NK-92 (cell line): Measurements from ENCODE around the gene SCARF1.
"Not testable (repeated sequence)": the region's sequence is repeated elsewhere in the genome, so short reads cannot be mapped to it uniquely, and the experiment has no call there.

Experiments
- DNase-seq: peaks from one replicate; lab custom pipeline; 2025; ENCODE audit not compliant: unreplicated experiment; lab: John Stamatoyannopoulos, UW

Gene SCARF1

GRCh38 chr17:1645207-1646171, at the start of gene SCARF1:
TSS of gene SCARF1 (minus strand) at chr17:1645732. CDS start at chr17:1645697, 35 bp downstream.
- no peak for DNase-seq

GRCh38 chr17:1693339-1693738, 47.8 kb upstream of the SCARF1 start:
- DNase-seq = no peak

DNA sequence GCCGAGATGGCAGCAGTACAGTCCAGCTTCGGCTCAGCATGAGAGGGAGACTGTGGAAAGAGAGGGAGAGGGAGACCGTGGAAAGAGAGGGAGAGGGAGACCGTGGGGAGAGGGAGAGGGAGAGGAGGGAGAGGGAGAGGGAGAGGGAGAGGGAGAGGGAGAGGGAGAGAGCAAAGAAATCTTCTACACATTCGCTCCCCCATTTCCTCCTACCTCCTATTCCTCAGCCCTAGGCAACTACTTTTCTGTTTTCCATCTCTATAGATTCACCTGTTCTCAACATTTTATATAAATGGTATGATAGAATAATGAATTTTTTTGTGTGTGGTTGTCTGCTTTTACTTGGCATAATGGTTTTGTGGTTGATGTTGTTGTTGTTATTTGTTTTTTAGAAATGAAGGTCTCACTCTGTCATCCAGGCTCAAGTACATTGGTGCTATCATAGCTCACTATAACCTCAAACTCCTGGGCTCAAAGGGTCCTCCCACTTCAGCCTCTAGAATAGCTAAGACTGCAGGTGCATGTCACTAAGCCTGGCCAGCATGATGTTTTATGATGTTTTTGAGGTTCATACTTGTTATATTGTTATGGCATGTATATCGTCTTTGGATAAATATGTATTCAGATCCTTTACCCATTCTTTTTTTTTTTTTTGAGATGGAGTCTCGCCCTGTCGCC, 45.2 kb upstream of the SCARF1 start:
- DNase-seq = no peak

GRCh38 chr17:1688405-1688804, 42.9 kb upstream of the SCARF1 start:
- DNase-seq = not testable (repeated sequence)

GRCh38 chr17:1686086-1686485, 40.6 kb upstream of the SCARF1 start:
- DNase-seq = no peak

DNA sequence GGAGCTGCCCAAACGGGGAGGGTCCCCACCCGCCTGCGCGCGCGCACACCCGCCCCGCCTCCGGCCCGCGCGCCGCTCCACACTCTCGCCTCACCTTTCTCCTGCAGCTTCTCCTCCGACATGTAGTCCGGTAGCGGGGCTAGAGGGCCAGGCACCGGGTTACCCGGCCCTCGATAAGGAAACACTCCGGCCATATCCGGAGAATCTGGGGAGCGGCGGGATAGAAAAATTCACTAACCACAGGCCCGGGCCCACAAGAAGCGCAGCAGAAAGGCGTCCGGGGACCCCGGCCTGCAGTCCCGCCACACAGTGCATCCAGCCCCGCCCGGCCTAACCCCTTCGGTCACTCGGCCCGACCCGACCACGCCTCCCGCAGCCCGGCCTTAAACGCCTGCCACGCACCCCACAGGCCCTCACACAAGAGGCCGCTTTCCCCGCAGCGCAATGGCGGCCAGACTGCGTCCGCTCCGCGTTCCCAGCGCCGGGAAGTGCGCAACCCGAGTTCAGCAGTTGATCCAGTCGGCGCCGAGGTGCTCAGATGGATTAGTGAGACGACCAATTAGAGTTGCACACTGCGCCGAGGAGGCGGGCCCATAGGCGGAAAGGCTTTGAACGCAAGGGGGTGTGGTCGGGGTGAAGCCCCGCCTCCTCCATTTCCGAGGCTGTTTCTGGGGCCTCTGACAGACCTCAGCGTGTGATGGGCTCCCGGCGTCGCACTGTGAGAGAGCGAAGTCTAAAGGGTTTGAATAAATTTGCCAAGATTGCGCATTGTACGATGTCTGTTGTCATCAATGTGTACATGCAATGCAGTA, 39.1 kb upstream of the SCARF1 start, which contains the start of gene PRPF8:
PRPF8 (minus strand) TSS at position 490 of the 812 bp plus-strand sequence; CDS start at position 194, 296 bp downstream.
- DNase-seq = peak; percentile 69

- no peak for DNase-seq
Measured at GRCh38 chr17:1683459-1683858, 37.9 kb upstream of the SCARF1 start.

GRCh38 chr17:1676401-1676800, 30.9 kb upstream of the SCARF1 start:
- DNase-seq = no peak

DNA sequence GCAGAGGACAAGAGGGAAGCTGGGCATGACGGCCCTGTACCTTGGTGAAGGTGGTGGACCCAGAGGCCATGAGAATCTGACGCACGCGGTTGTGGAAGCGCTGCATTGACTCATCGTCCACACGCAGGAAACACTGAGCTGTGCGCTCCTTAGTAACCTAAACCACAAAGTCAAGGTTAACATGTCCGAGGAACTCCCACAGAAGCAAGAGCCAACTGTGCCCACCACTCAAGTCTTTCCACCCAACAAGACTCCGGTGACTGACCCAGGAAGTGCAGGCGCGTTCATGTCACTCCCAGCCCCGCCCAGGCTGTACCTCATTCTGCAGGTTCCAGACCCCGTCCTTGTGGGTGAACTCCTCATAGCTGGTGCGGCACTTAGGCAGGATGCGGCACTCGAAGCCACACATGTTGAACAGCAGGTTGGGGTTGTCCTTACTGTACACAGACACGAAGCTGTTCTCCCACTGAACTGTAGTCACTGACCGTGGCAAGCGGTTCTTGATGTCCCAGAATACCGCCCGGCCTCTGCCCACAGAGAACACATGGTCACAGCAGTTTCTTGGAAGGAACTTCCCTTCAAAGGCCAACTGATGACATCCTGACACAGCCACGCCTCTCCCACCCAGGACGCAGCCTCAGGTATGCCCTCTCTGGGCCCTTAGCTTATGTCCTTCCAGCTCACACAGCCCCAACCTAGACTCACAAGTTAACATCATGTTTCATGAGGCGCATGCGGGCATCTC, 27.7 kb upstream of the SCARF1 start:
- no peak for DNase-seq

DNA sequence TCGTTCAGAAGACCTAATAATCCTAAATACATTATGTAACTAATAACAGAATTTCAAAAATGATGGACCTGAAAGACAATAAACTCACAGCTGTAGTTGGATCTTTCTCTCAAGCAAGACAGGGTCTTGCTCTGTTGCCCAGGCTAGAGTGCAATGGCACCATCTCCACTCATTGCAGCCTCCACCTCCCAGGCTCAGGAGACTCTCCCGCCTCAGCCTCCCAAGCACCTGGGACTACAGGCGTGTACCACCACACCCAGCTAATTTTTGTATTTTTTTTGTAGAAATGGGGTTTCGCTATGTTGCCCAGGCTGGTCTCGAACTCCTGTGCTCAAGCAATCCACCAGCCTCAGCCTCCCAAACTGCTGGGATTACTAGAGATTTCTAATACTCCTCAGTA, 18.4 kb upstream of the SCARF1 start:
- not testable (repeated sequence) for DNase-seq

GRCh38 chr17:1661045-1661444, 15.5 kb upstream of the SCARF1 start:
- no peak for DNase-seq

- no peak for DNase-seq
Measured at GRCh38 chr17:1658100-1658499, 12.6 kb upstream of the SCARF1 start.

DNA sequence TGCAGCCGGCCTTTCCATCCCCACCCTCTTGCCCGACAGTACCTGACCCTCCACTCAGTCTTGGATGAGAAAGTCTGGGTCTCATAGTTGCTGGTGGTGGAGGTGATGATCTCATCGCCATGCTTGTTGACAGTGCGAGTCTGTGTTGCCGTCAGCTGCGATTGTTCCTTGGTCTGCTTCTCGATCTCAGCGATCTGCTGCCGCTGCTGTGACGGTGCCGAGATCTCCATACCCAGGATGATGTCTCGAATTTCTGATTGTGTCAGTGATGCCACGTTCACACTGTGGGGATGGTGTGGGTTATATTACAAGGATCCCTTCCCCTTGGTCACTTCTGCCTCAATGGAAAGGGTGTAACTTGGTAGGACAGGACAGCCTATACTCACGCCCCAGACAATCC, 8.2 kb upstream of the SCARF1 start:
- no peak for DNase-seq

- not testable (repeated sequence) for DNase-seq
Measured at GRCh38 chr17:1652794-1653193, 7.3 kb upstream of the SCARF1 start.

GRCh38 chr17:1651559-1651844, 6.0 kb upstream of the SCARF1 start:
- DNase-seq = no peak

DNA sequence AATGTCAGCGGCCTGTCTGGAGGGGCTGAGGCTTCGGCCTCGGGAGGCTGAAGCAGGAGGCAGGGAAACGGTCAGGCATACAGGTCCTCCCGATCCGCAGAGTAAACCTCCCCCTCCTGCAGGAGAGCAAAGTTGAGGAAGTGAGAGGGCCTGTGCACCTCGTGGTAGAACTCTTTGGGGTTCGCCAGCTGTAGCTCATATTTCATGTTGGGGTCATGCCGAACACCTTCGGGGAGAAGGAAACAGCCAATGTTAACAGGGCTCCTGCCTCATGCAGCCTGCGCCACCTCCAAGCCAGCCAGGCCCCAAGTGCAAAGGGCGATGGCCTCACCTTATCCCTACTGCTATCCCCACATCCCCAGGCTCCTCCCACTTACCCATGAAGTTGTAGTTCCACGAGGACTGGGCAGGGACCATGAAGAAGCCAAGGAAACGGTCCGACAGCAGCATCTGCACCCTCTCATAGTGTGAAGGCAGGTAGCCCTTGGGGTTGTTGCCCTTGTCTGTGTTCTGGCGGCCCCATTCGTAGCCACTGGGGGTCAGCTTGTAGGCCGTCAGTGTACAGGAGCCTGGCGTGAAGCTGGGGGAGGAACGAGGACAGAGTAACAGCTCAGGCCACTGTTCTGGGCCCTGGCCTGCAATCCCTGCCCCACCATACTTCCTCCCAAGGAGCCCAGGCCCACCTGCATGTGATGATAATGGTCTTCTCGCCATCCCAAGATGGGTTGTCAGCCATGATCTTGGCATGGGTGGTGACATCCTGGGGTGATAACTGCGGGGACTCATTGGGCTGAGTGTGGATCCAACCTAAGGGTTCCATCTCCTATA, 5.4 kb upstream of the SCARF1 start:
- DNase-seq = no peak

- DNase-seq = no peak
Measured at GRCh38 chr17:1649844-1650501, 4.4 kb upstream of the SCARF1 start, which contains the start of gene RILP. TSS of gene RILP (minus strand) at chr17:1649866. CDS start at chr17:1649804, 62 bp downstream.

- peak; percentile 27 for DNase-seq
Measured at GRCh38 chr17:1648963-1649843, 3.7 kb upstream of the SCARF1 start.
